A549 (cell line): ENCODE data around the gene CATSPERB. TPM values are rescaled to one million over a fixed set of nuclear protein-coding genes. Genes with fewer than 3 reads are reported as not detected.
"Not testable (repeated sequence)": the region's sequence is repeated elsewhere in the genome, so short reads cannot be mapped to it uniquely, and the experiment has no call there.

Source experiments
- ATAC-seq, 2 experiments: fragments of 200-7000 bp in 1 of 2; fragments of >200 bp in 1 of 2; cut with Nextera tagmentation in 1 of 2; cut with Tn5 transposase in 1 of 2; 3 replicates each; pipeline versions ENCODE4 v1.8.0 to v1.9.1; 2018 to 2020; ENCODE audit warnings: mild to moderate bottlenecking in 1 of 2, moderate library complexity in 1 of 2
- CTCF ChIA-PET: fragments of 300-600 bp; sonication (Branson Sonifier 250); formaldehyde crosslinking; extraction: SDS; loops from one replicate; lab custom pipeline; 2021; ENCODE audit warnings: antibody characterized with exemption, inconsistent platforms; lab: Yijun Ruan, JAX
- POLR2A ChIA-PET: fragments of 350-600 bp; formaldehyde crosslinking; extraction: SDS; loops from one replicate; lab custom pipeline; 2021; ENCODE audit warnings: antibody characterized with exemption, inconsistent platforms; lab: Yijun Ruan, JAX
- DNase-seq, 2 experiments: peaks; one replicate each; pipeline versions ENCODE4 v3.0.0 to v3.0.0-alpha.2; 2011 to 2016; ENCODE audit warnings: low read depth in 1 of 2, low spot score in 1 of 2
- FAIRE-seq: peaks from 2 replicates; lab custom pipeline; 2011; peaks lifted over from hg19 to GRCh38; lab: Jason Lieb, UNC
- H3K27ac ChIP-seq, 2 experiments: fragments of >200 bp; sonication (Bioruptor Twin); formaldehyde crosslinking; 3 replicates each; pipeline ENCODE4 v1.5.1; 2016 to 2017
- H3K4me1 ChIP-seq: fragments of >200 bp; sonication (Bioruptor Twin); formaldehyde crosslinking; 3 replicates; pipeline ENCODE4 v1.6.1; 2016
- H3K4me2 ChIP-seq: fragments of >200 bp; sonication (Bioruptor Twin); formaldehyde crosslinking; 3 replicates; pipeline ENCODE4 v1.6.1; 2016
- H3K4me3 ChIP-seq: fragments of >200 bp; sonication (Bioruptor Twin); formaldehyde crosslinking; 3 replicates; pipeline ENCODE4 v1.5.1; 2016
- H3K9me3 ChIP-seq: fragments of >200 bp; sonication (Bioruptor Twin); formaldehyde crosslinking; 3 replicates; pipeline ENCODE4 v1.6.1; 2016
- BHLHE40 ChIP-seq: IDR thresholded peaks from 2 replicates; pipeline ENCODE4 v1.6.1; 2012; ENCODE audit warnings: low read depth, low read length, inconsistent platforms
- CBX8 ChIP-seq: fragments of 200-600 bp; sonication (generic); IDR thresholded peaks from 2 replicates; pipeline ENCODE4 v1.6.1; 2016
- CEBPB ChIP-seq, 2 experiments: fragments of >200 bp in 1 of 2; sonication (Bioruptor Twin) in 1 of 2; formaldehyde crosslinking in 1 of 2; IDR thresholded peaks; 2 replicates each; pipeline ENCODE4 v1.6.1; 2012 to 2016
- CHD4 ChIP-seq: fragments of 200-600 bp; sonication (generic); IDR thresholded peaks from 2 replicates; pipeline ENCODE4 v1.6.1; 2016; ENCODE audit warnings: antibody characterized with exemption, mild to moderate bottlenecking, borderline replicate concordance
- EHMT2 ChIP-seq: fragments of 200-600 bp; sonication (generic); IDR thresholded peaks from 2 replicates; pipeline ENCODE4 v1.6.1; 2016; ENCODE audit warnings: antibody characterized with exemption, low read depth, mild to moderate bottlenecking, moderate library complexity
- ELK1 ChIP-seq: fragments of 150-350 bp; IDR thresholded peaks from 2 replicates; pipeline ENCODE4 v1.6.1; 2014; ENCODE audit warnings: low read depth, mild to moderate bottlenecking, low read length
- EP300 ChIP-seq, 2 experiments: fragments of >200 bp; sonication (Bioruptor Twin); formaldehyde crosslinking; IDR thresholded peaks; 2 replicates in 1 of 2; 3 replicates in 1 of 2; pipeline ENCODE4 v1.6.1; 2016 to 2017
- FOSB ChIP-seq: fragments of 250-450 bp; sonication (Bioruptor Pico); IDR thresholded peaks from 2 replicates; pipeline ENCODE4 v1.5.0; 2020; ENCODE audit warnings: mild to moderate bottlenecking, moderate library complexity
- FOSL2 ChIP-seq, 2 experiments: fragments of 450-650 bp in 1 of 2; fragments of >200 bp in 1 of 2; sonication (Bioruptor Twin) in 1 of 2; formaldehyde crosslinking; IDR thresholded peaks; 2 replicates each; pipeline versions ENCODE4 v1.5.0 to v1.6.1; 2016 to 2020; ENCODE audit warnings: mild to moderate bottlenecking in 1 of 2, moderate library complexity in 1 of 2
- FOXS1 ChIP-seq: fragments of 250-450 bp; sonication (Bioruptor Pico); IDR thresholded peaks from 2 replicates; pipeline ENCODE4 v1.5.0; 2020; ENCODE audit warnings: mild to moderate bottlenecking, moderate library complexity
- HES2 ChIP-seq: fragments of >200 bp; sonication (Bioruptor Twin); formaldehyde crosslinking; IDR thresholded peaks from 2 replicates; pipeline ENCODE4 v1.6.1; 2016
- HEYL ChIP-seq: fragments of 250-450 bp; sonication (Bioruptor Pico); IDR thresholded peaks from 2 replicates; pipeline ENCODE4 v1.8.0; 2021; ENCODE audit warnings: mild to moderate bottlenecking, moderate library complexity
- HMGXB4 ChIP-seq: fragments of 250-450 bp; sonication (Bioruptor Pico); IDR thresholded peaks from 2 replicates; pipeline ENCODE4 v1.5.0; 2021; ENCODE audit warnings: mild to moderate bottlenecking, moderate library complexity, borderline replicate concordance
- HOXB5 ChIP-seq: fragments of 250-450 bp; sonication (Bioruptor Pico); IDR thresholded peaks from 2 replicates; pipeline ENCODE4 v1.5.0; 2020; ENCODE audit warnings: mild to moderate bottlenecking, moderate library complexity
- JUNB ChIP-seq: fragments of >200 bp; sonication (Bioruptor Twin); formaldehyde crosslinking; IDR thresholded peaks from 2 replicates; pipeline ENCODE4 v1.6.1; 2016
- MAFK ChIP-seq: fragments of 450-650 bp; IDR thresholded peaks from 2 replicates; pipeline ENCODE4 v1.6.1; 2014; ENCODE audit not compliant: partially characterized antibody
- MYC ChIP-seq: IDR thresholded peaks from 2 replicates; pipeline ENCODE4 v1.6.1; 2012; ENCODE audit warnings: mild to moderate bottlenecking, inconsistent platforms, low read length, improper control_type of control experiment, borderline replicate concordance
- NFE2L2 ChIP-seq: fragments of 150-350 bp; conservative IDR thresholded peaks from 2 replicates; pipeline ENCODE4 v1.6.1; 2014; ENCODE audit warnings: low read length
- NPAS2 ChIP-seq: fragments of 250-450 bp; sonication (Bioruptor Pico); IDR thresholded peaks from 2 replicates; pipeline ENCODE4 v1.8.0; 2022; ENCODE audit warnings: mild to moderate bottlenecking, moderate library complexity, borderline replicate concordance
- NR3C1 ChIP-seq: fragments of >200 bp; sonication (Bioruptor Twin); formaldehyde crosslinking; IDR thresholded peaks from 3 replicates; pipeline ENCODE4 v1.6.1; 2017
- PBX3 ChIP-seq: IDR thresholded peaks from 2 replicates; pipeline ENCODE4 v1.6.1; 2012
- PHF8 ChIP-seq: fragments of 200-600 bp; sonication (generic); IDR thresholded peaks from 2 replicates; pipeline ENCODE4 v1.6.1; 2016; ENCODE audit warnings: low read depth, mild to moderate bottlenecking, antibody characterized with exemption, moderate library complexity, borderline replicate concordance
- RAD21 ChIP-seq, 2 experiments: fragments of >200 bp in 1 of 2; sonication (Bioruptor Twin) in 1 of 2; formaldehyde crosslinking in 1 of 2; IDR thresholded peaks in 1 of 2; conservative IDR thresholded peaks in 1 of 2; 2 replicates in 1 of 2; 3 replicates in 1 of 2; pipeline ENCODE4 v1.6.1; 2012 to 2018; ENCODE audit warnings: inconsistent platforms in 1 of 2
- RARB ChIP-seq: fragments of 250-450 bp; sonication (Bioruptor Pico); IDR thresholded peaks from 2 replicates; pipeline ENCODE4 v1.8.0; 2021; ENCODE audit warnings: mild to moderate bottlenecking, moderate library complexity
- RFX5 ChIP-seq: fragments of 450-650 bp; IDR thresholded peaks from 2 replicates; pipeline ENCODE4 v1.7.1; 2014; ENCODE audit warnings: antibody characterized with exemption, mild to moderate bottlenecking, moderate library complexity
- SREBF2 ChIP-seq: fragments of 450-650 bp; IDR thresholded peaks from 2 replicates; pipeline ENCODE4 v1.6.1; 2014; ENCODE audit warnings: mild to moderate bottlenecking, moderate library complexity
- ZC3H11A ChIP-seq: fragments of 450-650 bp; IDR thresholded peaks from 2 replicates; pipeline ENCODE4 v1.6.1; 2014; ENCODE audit warnings: antibody characterized with exemption, mild to moderate bottlenecking
- ZFP36 ChIP-seq: fragments of 450-650 bp; IDR thresholded peaks from 2 replicates; pipeline ENCODE4 v1.6.1; 2014; ENCODE audit warnings: borderline replicate concordance; ENCODE audit not compliant: partially characterized antibody
- ZSCAN20 ChIP-seq: fragments of 250-450 bp; sonication (Bioruptor Pico); IDR thresholded peaks from 2 replicates; pipeline ENCODE4 v1.8.0; 2022; ENCODE audit warnings: mild to moderate bottlenecking, moderate library complexity
- whole genome bisulfite sequencing: methylation state at CpG from one replicate; pipeline ENCODE4 v1.1.6; 2017; ENCODE audit errors: missing lambda C conversion rate; 5-methylcytosine and 5-hydroxymethylcytosine counted together
- polyA plus RNA-seq, 4 experiments: library from polyadenylated mRNA; depleted of rRNA in 3 of 4; stranded (reverse); fragments of >200 nt; fragmentation: RNase III in 1 of 4; extraction: RNeasy Plus Mini Kit Qiagen cat#74134 plus additional on column Dnase treatment in 1 of 4; gene quantifications; 2 replicates in 3 of 4; 3 replicates in 1 of 4; pipeline ENCODE4 v1.2.3, GENCODE V29; 2011 to 2017

Gene CATSPERB
- polyA plus RNA-seq, 2 of the 4 experiments (the other 2 are of a cell fraction): 0.05 TPM; not detected in 1

GRCh38 chr14:91681118-91681517, 50.8 kb downstream of the CATSPERB start:
- 26% methylated on average over 4 of the region's 4 CpGs for WGBS
- no peak for ATAC-seq
- TF ChIP-seq FOSB (CRISPR knock-in tag): no peak
- TF ChIP-seq JUNB: no peak
- no peak for TF ChIP-seq SREBF2
- TF ChIP-seq ZC3H11A: no peak
- no peak for TF ChIP-seq NFE2L2
- TF ChIP-seq FOSL2 (IDR thresholded peaks at IDR 0.05): no peak
- TF ChIP-seq FOSL2 (CRISPR knock-in tag; IDR thresholded peaks at IDR 0.05): no peak
- no peak for TF ChIP-seq NR3C1
- TF ChIP-seq HEYL (CRISPR knock-in tag): no peak
- TF ChIP-seq PBX3: no peak
- TF ChIP-seq ELK1: no peak
- no peak for TF ChIP-seq NPAS2 (CRISPR knock-in tag)
- TF ChIP-seq RAD21 (conservative IDR thresholded peaks at IDR 0.05 in 1 of 2, IDR thresholded peaks at IDR 0.05 in 1 of 2): no peak
- TF ChIP-seq PHF8: no peak
- no peak for TF ChIP-seq HOXB5 (CRISPR knock-in tag)
- no peak for TF ChIP-seq CBX8
- no peak for TF ChIP-seq MAFK
- no peak for TF ChIP-seq EP300 (IDR thresholded peaks at IDR 0.05)
- no peak for TF ChIP-seq CEBPB (IDR thresholded peaks at IDR 0.05)
- TF ChIP-seq, all 56 proteins: peak for 0
- FAIRE-seq: no peak
- ChIA-PET CTCF (no interaction called here), POLR2A (no interaction called here)
- Histone ChIP-seq H3K4me3 (no peak overlapping the region), H3K9me3 (peaks cover 9% of the 10 kb centered on the region; the same call in 1 of the 3 replicates), H3K4me1 (no peaks in the 10 kb centered on the region), H3K27ac (no peak overlapping the region), H3K4me2 (no peak overlapping the region)
- no peak for DNase-seq

DNA sequence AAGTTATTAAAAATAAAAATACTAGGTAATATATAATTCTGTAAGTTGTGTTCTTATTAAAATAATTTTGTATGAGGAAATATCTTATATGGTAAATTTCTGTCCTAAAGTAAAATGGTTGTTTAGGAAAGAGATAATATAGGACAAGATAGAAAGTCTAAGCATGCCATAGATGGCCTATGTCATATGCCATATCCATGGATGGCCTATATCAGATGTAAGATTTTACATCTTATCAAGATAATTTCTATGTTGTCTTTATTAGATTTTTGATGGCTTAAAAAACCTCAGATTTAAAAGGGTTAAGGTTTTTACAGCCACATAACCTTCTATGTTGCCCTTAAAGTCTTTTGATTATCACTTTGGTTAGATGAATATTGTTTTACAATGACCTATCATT, 52.6 kb downstream of the CATSPERB start:
- Histone ChIP-seq H3K9me3 (peaks cover 9% of the 10 kb centered on the region; the same call in 1 of the 3 replicates), H3K4me1 (no peaks in the 10 kb centered on the region), H3K4me3 (no peak overlapping the region), H3K27ac (no peak overlapping the region), H3K4me2 (no peak overlapping the region)
- DNase-seq (no peak), FAIRE-seq (peak; percentile 7), ATAC-seq (no peak)
- ChIA-PET CTCF (no interaction called here), POLR2A (no interaction called here)
- TF ChIP-seq EHMT2 (no peak), ZFP36 (peak; percentile 15), PHF8 (no peak)

DNA sequence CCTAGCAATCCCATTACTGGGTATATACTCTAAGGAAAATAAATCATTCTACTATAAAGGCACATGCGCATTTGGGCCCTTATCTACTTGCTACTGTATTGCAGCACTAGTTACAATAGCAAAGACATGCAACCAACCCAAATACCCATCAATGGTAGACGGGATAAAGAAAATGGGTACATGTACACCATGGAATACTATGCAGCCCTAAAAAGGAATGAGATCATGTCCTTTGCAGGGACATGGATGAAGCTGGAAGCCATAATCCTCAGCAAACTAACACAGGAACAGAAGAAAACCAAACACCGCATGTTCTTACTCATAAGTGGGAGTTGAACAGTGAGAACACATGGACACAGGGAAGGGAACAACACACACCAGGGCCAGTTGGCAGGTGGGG, 54.2 kb downstream of the CATSPERB start:
- H3K9me3 ChIP-seq, ATAC-seq, POLR2A ChIA-PET, DNase-seq, H3K4me1 ChIP-seq, H3K4me2 ChIP-seq, FAIRE-seq, H3K27ac ChIP-seq, H3K4me3 ChIP-seq: not testable (repeated sequence)
- CTCF ChIA-PET: interaction anchor here (0.7 kb wide), 1 partner anchor 219 kb away, joined by 3 read pairs; no protein-coding TSS in a partner anchor
- 58% methylated on average over 3 of the region's 3 CpGs for WGBS

DNA sequence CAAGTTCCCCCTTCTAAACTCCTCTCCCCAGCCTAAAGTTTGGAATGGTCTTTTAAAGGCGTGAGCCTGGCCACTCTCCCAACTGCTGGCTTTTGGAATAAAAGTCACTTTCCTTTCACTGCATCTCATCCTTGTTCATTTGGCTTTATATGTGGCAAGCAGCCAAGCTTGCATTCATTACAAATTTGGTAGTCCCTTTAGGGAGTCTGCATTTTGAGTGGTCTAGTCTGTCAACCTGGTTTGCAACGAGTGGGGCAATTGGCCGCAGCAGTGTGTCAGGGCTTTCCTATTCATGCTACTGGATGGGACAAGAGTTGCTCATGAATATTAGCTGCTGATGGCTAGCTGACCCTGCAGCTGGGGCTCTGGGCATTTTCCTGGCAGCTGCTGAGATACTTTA, 57.0 kb downstream of the CATSPERB start:
- Histone ChIP-seq H3K27ac (no peak overlapping the region), H3K4me2 (no peak overlapping the region), H3K4me3 (no peak overlapping the region), H3K9me3 (peaks cover 7% of the 10 kb centered on the region; the same call in 1 of the 3 replicates), H3K4me1 (no peaks in the 10 kb centered on the region)
- ATAC-seq: no peak
- FAIRE-seq: no peak
- ChIA-PET POLR2A (no interaction called here), CTCF (interaction anchor here (2.4 kb wide), 1 partner anchor 25 kb away, joined by 6 read pairs; no protein-coding TSS in a partner anchor)
- no peak for DNase-seq
- 36% methylated on average over 3 of the region's 3 CpGs for WGBS
- TF ChIP-seq MYC: no peak
- TF ChIP-seq HES2: no peak
- no peak for TF ChIP-seq HMGXB4 (CRISPR knock-in tag)
- no peak for TF ChIP-seq BHLHE40
- no peak for TF ChIP-seq CHD4
- no peak for TF ChIP-seq CBX8
- TF ChIP-seq NR3C1: no peak
- TF ChIP-seq EP300 (IDR thresholded peaks at IDR 0.05): no peak
- no peak for TF ChIP-seq ZSCAN20 (CRISPR knock-in tag)
- TF ChIP-seq RFX5: no peak
- TF ChIP-seq RARB (CRISPR knock-in tag): no peak
- TF ChIP-seq FOXS1 (CRISPR knock-in tag): no peak
